Purkinje cell (primary cell): ENCODE results near the gene TEKT1. TPM values are rescaled to one million over a fixed set of nuclear protein-coding genes. Genes with fewer than 3 reads are reported as not detected.

Source experiments
- polyA plus RNA-seq: library from polyadenylated mRNA; unstranded; fragments of >200 nt; fragmentation: Nextera tagmentation; gene quantifications from 2 replicates; pipeline ENCODE4 v1.2.1, GENCODE V29; 2014

Gene TEKT1
- not detected in 2 replicates for polyA plus RNA-seq

DNA sequence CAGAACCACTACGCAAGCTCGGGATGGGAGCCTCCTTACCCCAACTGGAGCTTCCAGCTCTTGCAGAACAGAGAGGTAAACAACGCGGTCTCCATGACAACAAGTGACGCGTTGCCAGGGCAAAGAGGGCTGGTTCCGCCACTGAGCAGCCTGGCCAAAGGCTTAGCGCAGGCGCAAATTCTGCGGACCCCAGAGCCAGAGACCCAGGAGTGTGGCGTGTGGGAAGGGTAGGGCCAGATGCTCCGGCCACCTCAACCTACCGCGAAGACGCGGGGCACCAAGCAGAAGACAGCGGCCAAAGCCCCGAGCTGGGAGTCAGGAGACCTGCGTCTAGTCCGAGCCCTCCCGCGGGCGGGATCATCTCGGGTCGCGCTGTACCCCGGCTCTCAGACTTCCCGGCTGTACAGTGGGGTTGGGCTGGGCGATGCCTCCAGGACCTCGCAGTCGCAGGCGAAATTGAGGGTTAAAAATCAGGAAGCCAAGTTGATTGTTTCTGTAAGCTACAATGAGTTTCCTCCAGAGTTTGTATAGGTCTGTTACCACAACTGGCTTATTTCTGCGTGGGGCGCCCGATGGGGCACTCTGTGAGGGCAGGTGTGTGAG lies at the start of gene TEKT1:
Gene TEKT1, minus strand, starts transcription at position 69 of the 603 bp plus-strand sequence. CDS start 1,353 bp downstream, outside the sequence.

DNA sequence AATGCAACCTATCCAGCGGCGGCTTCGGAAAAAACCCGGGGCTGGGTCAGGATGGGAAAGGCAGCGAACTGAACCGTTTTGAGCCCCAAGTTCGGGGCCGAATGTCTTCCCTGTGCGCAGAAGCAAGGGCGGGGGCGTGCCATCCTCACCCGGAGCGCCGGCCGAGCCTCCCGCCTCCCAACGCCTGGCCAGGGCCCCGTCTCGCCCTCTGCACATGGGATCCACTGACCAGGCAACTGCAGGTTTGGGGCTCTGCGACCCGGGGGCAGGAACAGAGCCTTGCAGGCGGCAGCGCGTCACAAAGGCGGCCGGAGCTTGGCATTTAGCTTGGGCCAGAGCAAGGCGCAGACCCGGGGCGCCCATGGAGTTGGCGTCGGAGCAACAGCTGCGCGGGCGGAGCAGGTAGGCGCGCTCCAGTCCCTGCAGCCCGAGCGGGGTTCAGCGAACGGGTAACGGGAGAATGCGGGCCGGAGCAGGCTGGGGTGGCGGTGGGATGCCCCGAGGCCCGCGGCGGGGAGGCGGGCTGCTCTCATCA lies 55.6 kb downstream of the TEKT1 start, which contains the start of gene FBXO39:
Gene FBXO39, plus strand, starts transcription at position 345 of the 535 bp plus-strand sequence. CDS start 3,654 bp downstream, outside the sequence.

DNA sequence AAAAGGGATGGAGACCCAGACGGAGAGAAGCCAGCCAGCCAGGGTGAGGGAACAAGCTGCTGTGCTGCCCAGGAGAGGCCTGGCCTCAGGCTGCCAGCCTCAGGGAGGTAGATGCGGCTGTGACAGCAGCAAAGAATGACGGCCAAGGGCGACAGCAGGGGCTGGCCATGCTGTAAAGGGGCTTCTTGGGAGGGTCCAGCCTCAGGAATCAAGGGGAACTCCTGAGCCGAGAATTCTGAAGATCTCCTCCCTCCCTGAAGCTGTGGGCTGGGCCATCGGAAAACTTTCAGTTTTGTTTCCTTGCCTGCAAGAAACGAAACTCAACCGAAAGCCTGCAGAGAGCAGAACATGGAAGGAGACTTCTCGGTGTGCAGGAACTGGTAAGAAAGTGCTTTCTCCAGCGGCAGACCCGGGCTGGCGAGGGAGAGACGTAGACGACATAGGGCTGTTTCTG lies 75.8 kb downstream of the TEKT1 start, which contains the start of gene XAF1:
Gene XAF1, plus strand, starts transcription at position 316 of the 454 bp plus-strand sequence. Its CDS starts 33 bp downstream, at position 349.

Other genes starting within 250 kb of the TEKT1 start
- gene KIAA0753, start 191.0 kb downstream of the TEKT1 start, polyA plus RNA-seq, result 6.8 and 11.4 TPM in 2 replicates
- 445 and 510 TPM in 2 replicates for gene TXNDC17, start 190.7 kb downstream of the TEKT1 start, polyA plus RNA-seq
- gene MED31, start 180.1 kb downstream of the TEKT1 start, polyA plus RNA-seq, result 103 and 153 TPM in 2 replicates
- 3.1 and 6.5 TPM in 2 replicates for gene C17orf100, start 180.0 kb downstream of the TEKT1 start, polyA plus RNA-seq
- gene SLC13A5, start 118.4 kb downstream of the TEKT1 start, polyA plus RNA-seq, result 1.5 and 3.5 TPM in 2 replicates
- gene XAF1, start 75.7 kb downstream of the TEKT1 start, polyA plus RNA-seq, result not detected in 2 replicates
- gene FBXO39, start 55.5 kb downstream of the TEKT1 start, polyA plus RNA-seq, result not detected in 2 replicates
- gene ALOX12, start 164.3 kb upstream of the TEKT1 start, polyA plus RNA-seq, result 0.82 and 1.0 TPM in 2 replicates
- 1,120 and 1,190 TPM in 2 replicates for gene RNASEK, start 180.9 kb upstream of the TEKT1 start, polyA plus RNA-seq
- not detected in 2 replicates for gene BCL6B, start 191.3 kb upstream of the TEKT1 start, polyA plus RNA-seq
- gene SLC16A13, start 204.3 kb upstream of the TEKT1 start, polyA plus RNA-seq, result not detected in 2 replicates
- gene SLC16A11, start 212.4 kb upstream of the TEKT1 start, polyA plus RNA-seq, result not detected in 2 replicates
- not detected in 2 replicates for gene CLEC10A, start 248.5 kb upstream of the TEKT1 start, polyA plus RNA-seq